HCT116 (cell line): ENCODE measurements around the gene CTLA4.

ENCODE experiments used
- EGR1 ChIP-seq: IDR thresholded peaks from 2 replicates; pipeline ENCODE4 v1.6.1; 2012; ENCODE audit warnings: low read depth
- EZH2phosphoT487 ChIP-seq: fragments of 200-600 bp; IDR thresholded peaks from 2 replicates; pipeline ENCODE4 v1.6.1; 2018; ENCODE audit warnings: antibody characterized with exemption, borderline replicate concordance
- POLR2A ChIP-seq: IDR thresholded peaks from 2 replicates; pipeline ENCODE4 v1.7.0; 2011; ENCODE audit warnings: borderline replicate concordance; ENCODE audit not compliant: insufficient read depth, insufficient read length; ENCODE audit errors: extremely low read depth
- TF ChIP-seq, protein P1 (sequence below), 3 experiments: fragments of 200-600 bp in 1 of 3; sonication (generic) in 1 of 3; IDR thresholded peaks in 2 of 3; conservative IDR thresholded peaks in 1 of 3; 2 replicates each; pipeline ENCODE4 v1.5.1; 2012 to 2017; ENCODE audit warnings: low read depth in 2 of 3, low read length in 2 of 3, antibody characterized with exemption in 1 of 3, borderline replicate concordance in 1 of 3, control low read depth in 1 of 3, mild to moderate bottlenecking in 1 of 3, mixed read lengths in 1 of 3, mixed run types in 1 of 3, moderate library complexity in 1 of 3; ENCODE audit not compliant: insufficient read depth in 1 of 3

DNA sequence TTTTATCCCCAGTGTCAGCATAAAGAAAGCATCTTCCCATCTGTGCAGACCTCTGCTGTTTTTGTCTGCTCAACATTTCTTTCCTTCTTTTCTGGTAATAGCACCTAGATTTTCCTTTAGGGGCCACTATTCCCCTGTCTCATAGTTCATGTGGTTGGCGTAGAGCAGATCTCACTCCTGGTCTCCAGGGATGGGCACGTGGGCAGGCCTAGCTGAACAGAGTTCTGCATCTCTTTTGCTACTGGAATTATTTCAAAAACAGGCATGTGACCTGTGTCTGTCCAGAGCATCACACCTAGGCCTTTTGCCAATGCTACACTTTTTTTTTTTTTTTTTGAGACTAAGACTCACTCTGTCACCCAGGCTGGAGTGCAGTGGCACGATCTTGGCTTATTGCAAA lies 51.3 kb downstream of the CTLA4 start:
- TF ChIP-seq, protein P1, sequence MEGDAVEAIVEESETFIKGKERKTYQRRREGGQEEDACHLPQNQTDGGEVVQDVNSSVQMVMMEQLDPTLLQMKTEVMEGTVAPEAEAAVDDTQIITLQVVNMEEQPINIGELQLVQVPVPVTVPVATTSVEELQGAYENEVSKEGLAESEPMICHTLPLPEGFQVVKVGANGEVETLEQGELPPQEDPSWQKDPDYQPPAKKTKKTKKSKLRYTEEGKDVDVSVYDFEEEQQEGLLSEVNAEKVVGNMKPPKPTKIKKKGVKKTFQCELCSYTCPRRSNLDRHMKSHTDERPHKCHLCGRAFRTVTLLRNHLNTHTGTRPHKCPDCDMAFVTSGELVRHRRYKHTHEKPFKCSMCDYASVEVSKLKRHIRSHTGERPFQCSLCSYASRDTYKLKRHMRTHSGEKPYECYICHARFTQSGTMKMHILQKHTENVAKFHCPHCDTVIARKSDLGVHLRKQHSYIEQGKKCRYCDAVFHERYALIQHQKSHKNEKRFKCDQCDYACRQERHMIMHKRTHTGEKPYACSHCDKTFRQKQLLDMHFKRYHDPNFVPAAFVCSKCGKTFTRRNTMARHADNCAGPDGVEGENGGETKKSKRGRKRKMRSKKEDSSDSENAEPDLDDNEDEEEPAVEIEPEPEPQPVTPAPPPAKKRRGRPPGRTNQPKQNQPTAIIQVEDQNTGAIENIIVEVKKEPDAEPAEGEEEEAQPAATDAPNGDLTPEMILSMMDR (IDR thresholded peaks at IDR 0.05 in 2 of 3, conservative IDR thresholded peaks at IDR 0.05 in 1 of 3; ENCODE audit: borderline replicate concordance in 1 of 3, insufficient read depth in 1 of 3, low read depth in 2 of 3, low read length in 2 of 3), result no peak
- TF ChIP-seq POLR2A (no peak), EGR1 (no peak), EZH2phosphoT487 (no peak)
